T-helper 9 cell (primary cell): ENCODE data around the gene ZDHHC19.
"Not testable (repeated sequence)": the region's sequence is repeated elsewhere in the genome, so short reads cannot be mapped to it uniquely, and the experiment has no call there.

ENCODE experiments used
- DNase-seq: peaks from one replicate; pipeline ENCODE4 v3.0.0-alpha.2; 2020

The ZDHHC19 gene

GRCh38 chr3:196198771-196199753 is 12.1 kb downstream of the ZDHHC19 start:
- no peak for DNase-seq

- no peak for DNase-seq
Measured at GRCh38 chr3:196198081-196198675, 13.0 kb downstream of the ZDHHC19 start.

- DNase-seq = no peak
Measured at GRCh38 chr3:196197524-196197923, 13.7 kb downstream of the ZDHHC19 start.

GRCh38 chr3:196195664-196196265 is 15.4 kb downstream of the ZDHHC19 start:
- DNase-seq = no peak

- no peak for DNase-seq
Measured at GRCh38 chr3:196194542-196194915, 16.7 kb downstream of the ZDHHC19 start.

GRCh38 chr3:196193736-196194541 is 17.3 kb downstream of the ZDHHC19 start:
- no peak for DNase-seq

GRCh38 chr3:196193133-196193735 is 18.0 kb downstream of the ZDHHC19 start:
- DNase-seq = no peak

- DNase-seq = no peak
Measured at GRCh38 chr3:196192524-196193051, 18.6 kb downstream of the ZDHHC19 start.

- peak; percentile 28 for DNase-seq
Measured at GRCh38 chr3:196192036-196192523, 19.1 kb downstream of the ZDHHC19 start.

GRCh38 chr3:196189566-196190347 is 21.4 kb downstream of the ZDHHC19 start:
- DNase-seq = no peak

GRCh38 chr3:196186651-196187573 is 24.3 kb downstream of the ZDHHC19 start:
- DNase-seq = no peak

GRCh38 chr3:196184881-196185280 is 26.3 kb downstream of the ZDHHC19 start:
- DNase-seq = no peak

GRCh38 chr3:196184169-196184432 is 27.1 kb downstream of the ZDHHC19 start:
- DNase-seq = not testable (repeated sequence)

- no peak for DNase-seq
Measured at GRCh38 chr3:196181127-196181546, 30.1 kb downstream of the ZDHHC19 start.

GRCh38 chr3:196180346-196180745 is 30.9 kb downstream of the ZDHHC19 start:
- no peak for DNase-seq

- DNase-seq = peak; percentile 62
Measured at GRCh38 chr3:196179380-196180308, 31.6 kb downstream of the ZDHHC19 start.

- DNase-seq = no peak
Measured at GRCh38 chr3:196178993-196179379, 32.2 kb downstream of the ZDHHC19 start.

GRCh38 chr3:196177967-196178366 is 33.2 kb downstream of the ZDHHC19 start:
- no peak for DNase-seq

GRCh38 chr3:196177567-196177966 is 33.6 kb downstream of the ZDHHC19 start:
- no peak for DNase-seq
